Spleen (tissue), 7 donors: ENCODE data around the gene EPM2A.

Experiments
- CTCF ChIP-seq, 11 experiments: fragments of 200-600 bp in 7 of 11; fragments of 450-650 bp in 4 of 11; sonication (generic) in 4 of 11; IDR thresholded peaks in 8 of 11; conservative IDR thresholded peaks in 3 of 11; 1 replicate in 7 of 11; 2 replicates in 4 of 11; pipeline versions ENCODE4 v1.4.0 to v1.8.0; 2016 to 2021; ENCODE audit warnings: antibody characterized with exemption in 11 of 11, inconsistent platforms in 4 of 11, mild to moderate bottlenecking in 1 of 11
- POLR2A ChIP-seq, 3 donors: fragments of 450-650 bp; IDR thresholded peaks; one replicate each; pipeline ENCODE4 v1.5.1; 2017; ENCODE audit warnings: antibody characterized with exemption in 3 of 3, mild to moderate bottlenecking in 1 of 3
- POLR2AphosphoS5 ChIP-seq, 3 donors: sonication (generic); formaldehyde crosslinking; IDR thresholded peaks; one replicate each; pipeline ENCODE4 v1.5.1; 2017; ENCODE audit warnings: antibody characterized with exemption in 3 of 3
- donor health status: DM: no; HTN: no; CAD: no; lungs with moderate emphysema.
- donor health status: DM: no; HTN: no; CAD: no.
- donor health status: DM: no; HTN: no; CAD: no.

- no peak for TF ChIP-seq CTCF (IDR thresholded peaks at IDR 0.05 in 8 of 11, conservative IDR thresholded peaks at IDR 0.05 in 3 of 11)
- no peak for TF ChIP-seq POLR2AphosphoS5 (IDR thresholded peaks at IDR 0.05)
- TF ChIP-seq POLR2A (IDR thresholded peaks at IDR 0.05): no peak
Measured at GRCh38 chr6:145729887-145730286, 5.4 kb downstream of the EPM2A start.
